Gastrocnemius medialis (tissue), 4 donors: ENCODE data around the gene ERCC6.

Experiments used
- CTCF ChIP-seq, 5 experiments: fragments of 450-650 bp in 3 of 5; fragments of 200-600 bp in 2 of 5; sonication (generic) in 2 of 5; IDR thresholded peaks in 4 of 5; conservative IDR thresholded peaks in 1 of 5; 1 replicate in 4 of 5; 2 replicates in 1 of 5; pipeline ENCODE4 v1.5.1; 2016 to 2019; ENCODE audit warnings: antibody characterized with exemption in 5 of 5, mild to moderate bottlenecking in 3 of 5, moderate library complexity in 3 of 5
- POLR2A ChIP-seq, 2 donors: fragments of 450-650 bp; IDR thresholded peaks; one replicate each; pipeline ENCODE4 v1.6.1; 2017; ENCODE audit warnings: antibody characterized with exemption in 2 of 2, mild to moderate bottlenecking in 2 of 2, moderate library complexity in 2 of 2

- TF ChIP-seq CTCF (IDR thresholded peaks at IDR 0.05 in 4 of 5, conservative IDR thresholded peaks at IDR 0.05 in 1 of 5): no peak
- TF ChIP-seq POLR2A (IDR thresholded peaks at IDR 0.05): no peak
Measured at GRCh38 chr10:49550563-49550962, 11.6 kb upstream of the ERCC6 start.
